Measurements from ENCODE around the gene MCRIP2.
"Not testable (repeated sequence)": the region's sequence is repeated elsewhere in the genome, so short reads cannot be mapped to it uniquely, and the experiment has no call there.

DNA sequence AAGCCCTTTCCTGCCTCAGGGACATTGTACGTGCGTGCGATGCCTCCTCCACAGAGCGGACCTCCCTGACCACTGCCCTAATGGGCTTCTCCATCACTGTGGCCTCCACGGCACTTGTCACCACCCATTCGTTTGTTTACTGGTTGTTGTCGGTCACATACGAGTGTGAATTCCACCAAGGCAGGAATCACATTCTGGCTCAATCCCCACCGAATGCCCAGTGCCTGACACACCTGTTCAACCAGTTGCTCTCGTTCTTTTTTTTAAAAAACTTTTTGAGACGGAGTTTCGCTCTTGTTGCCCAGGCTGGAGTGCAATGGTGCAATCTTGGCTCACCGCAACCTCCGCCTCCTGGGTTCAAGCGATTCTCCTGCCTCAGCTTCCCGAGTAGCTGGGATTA, 49.6 kb downstream of the MCRIP2 start:
- TF ChIP-seq CTCF (conservative IDR thresholded peaks at IDR 0.05; ENCODE audit: low read depth in 2 of 2); EZH2phosphoT487 (IDR thresholded peaks at IDR 0.05; ENCODE audit: unreplicated experiment): not testable (repeated sequence)

Measured in GM23338 (cell line).